Measurements from ENCODE around the gene ELOF1.

DNA sequence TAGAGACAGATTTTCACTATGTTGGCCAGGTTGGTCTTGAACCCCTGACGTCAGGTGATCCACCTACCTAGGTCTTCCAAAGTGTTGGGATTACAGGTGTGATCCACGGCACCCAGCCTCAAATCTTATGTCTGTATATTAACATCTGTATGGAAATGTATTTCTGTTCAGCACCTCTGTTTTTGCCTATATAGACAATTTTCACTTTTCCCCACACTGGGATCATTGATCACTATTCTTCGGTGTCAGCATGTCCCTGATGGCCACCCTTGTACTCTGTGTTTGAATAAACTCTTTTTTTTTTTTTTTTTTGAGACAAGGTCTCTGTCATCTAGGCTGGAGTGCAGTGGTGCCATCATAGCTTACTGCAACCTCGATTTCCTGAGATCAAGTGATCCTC is 35.1 kb upstream of the ELOF1 start:
- TF ChIP-seq ZNF121 (tag by site-specific recombination; IDR thresholded peaks at IDR 0.05) (no peak), ZNF184 (tag by site-specific recombination; IDR thresholded peaks at IDR 0.05) (no peak), ZEB2 (tag by site-specific recombination; IDR thresholded peaks at IDR 0.05) (no peak), MYNN (tag by site-specific recombination; IDR thresholded peaks at IDR 0.05; ENCODE audit: borderline replicate concordance) (no peak)
